HCT116 (cell line): Measurements from ENCODE around the gene CD70. TPM values are rescaled to one million over a fixed set of nuclear protein-coding genes. Genes with fewer than 3 reads are reported as not detected.

Source experiments
- ATAC-seq: fragments of 200-7000 bp; cut with Tn5 transposase; 2 replicates; pipeline ENCODE4 v1.9.1; 2020; ENCODE audit warnings: mild to moderate bottlenecking, moderate library complexity
- BruUV-seq: library from RNA; stranded (reverse); fragments of 400-500 nt; replicated peaks from 2 replicates; lab custom pipeline; 2021; lab: Mats Ljungman, UMichigan
- CTCF ChIA-PET: fragments of 300-600 bp; sonication (Branson Sonifier 250); formaldehyde crosslinking; loops from one replicate; lab custom pipeline; 2021; ENCODE audit warnings: antibody characterized with exemption; lab: Charles Lee
- POLR2A ChIA-PET: fragments of 300-600, 350-600 bp; sonication (Branson Sonifier 250); formaldehyde crosslinking; loops from one replicate; lab custom pipeline; 2021; ENCODE audit warnings: antibody characterized with exemption; lab: Charles Lee
- RAD21 ChIA-PET, 2 experiments: fragments of 300-600 bp; sonication (Branson Sonifier 250); formaldehyde crosslinking; loops; one replicate each; lab custom pipeline; 2023; ENCODE audit warnings: low total read pairs in 2 of 2; ENCODE audit not compliant: uncharacterized antibody in 2 of 2, unreplicated experiment in 2 of 2, low non-redundant PET in 1 of 2; lab: Charles Lee
- DNase-seq: peaks from one replicate; pipeline ENCODE4 v3.0.0-alpha.2; 2010; ENCODE audit warnings: low read depth, low spot score
- H2AFZ ChIP-seq: fragments of 200-600 bp; shearing (Covaris generic), sonication (generic); 2 replicates; pipeline ENCODE4 v1.6.1; 2017; ENCODE audit warnings: low read depth, mixed run types, mixed read lengths, antibody characterized with exemption, low read length; ENCODE audit not compliant: poor library complexity, severe bottlenecking
- H3K27ac ChIP-seq: 2 replicates; pipeline ENCODE4 v1.5.1; 2012; ENCODE audit warnings: low read depth, low read length
- H3K27me3 ChIP-seq: fragments of 200-600 bp; sonication (generic); 2 replicates; pipeline ENCODE4 v1.6.1; 2016; ENCODE audit warnings: mixed run types, low read length, mixed read lengths; ENCODE audit not compliant: insufficient read depth
- H3K36me3 ChIP-seq, 2 experiments: fragments of 200-500 bp in 1 of 2; fragments of 200-600 bp in 1 of 2; sonication (Bioruptor generic) in 1 of 2; sonication (generic) in 1 of 2; 2 replicates each; pipeline versions ENCODE4 v1.5.1 to v1.6.1; 2014 to 2016; ENCODE audit warnings: low read length in 2 of 2, inconsistent platforms in 1 of 2, mixed read lengths in 1 of 2, mixed run types in 1 of 2; ENCODE audit not compliant: insufficient read depth in 2 of 2, control insufficient read depth in 1 of 2
- H3K4me1 ChIP-seq, 2 experiments: fragments of 200-600 bp in 1 of 2; sonication (generic) in 1 of 2; 2 replicates each; pipeline versions ENCODE4 v1.5.1 to v1.6.1; 2012 to 2017; ENCODE audit warnings: low read length in 2 of 2, inconsistent platforms in 1 of 2, mild to moderate bottlenecking in 1 of 2, mixed read lengths in 1 of 2, mixed run types in 1 of 2, moderate library complexity in 1 of 2; ENCODE audit not compliant: insufficient read depth in 2 of 2, control insufficient read depth in 1 of 2
- H3K4me2 ChIP-seq: fragments of 200-600 bp; sonication (generic); 2 replicates; pipeline ENCODE4 v1.6.1; 2017; ENCODE audit warnings: mixed run types, low read length, mixed read lengths
- H3K4me3 ChIP-seq, 2 experiments: fragments of 200-600 bp in 1 of 2; sonication (generic) in 1 of 2; replicated peaks in 1 of 2; 2 replicates each; pipeline ENCODE4 v1.5.1; 2011 to 2016; ENCODE audit warnings: low read length in 2 of 2, control low read depth in 1 of 2, low read depth in 1 of 2, mild to moderate bottlenecking in 1 of 2, mixed read lengths in 1 of 2, mixed run types in 1 of 2
- H3K79me2 ChIP-seq: fragments of 200-600 bp; sonication (generic); 2 replicates; pipeline ENCODE4 v1.6.1; 2017; ENCODE audit warnings: mild to moderate bottlenecking, mixed run types, low read length, moderate library complexity, mixed read lengths; ENCODE audit not compliant: insufficient read depth
- H3K9ac ChIP-seq: fragments of 200-600 bp; sonication (generic); 2 replicates; pipeline ENCODE4 v1.6.1; 2016; ENCODE audit warnings: low read length, mixed read lengths
- H3K9me2 ChIP-seq: fragments of 200-600 bp; sonication (generic), shearing (Covaris generic); 2 replicates; pipeline ENCODE4 v1.6.1; 2017; ENCODE audit warnings: mixed run types, mild to moderate bottlenecking, moderate library complexity; ENCODE audit not compliant: insufficient read depth
- H3K9me3 ChIP-seq, 2 experiments: fragments of 200-500 bp in 1 of 2; fragments of 200-600 bp in 1 of 2; sonication (Bioruptor generic) in 1 of 2; sonication (generic) in 1 of 2; 2 replicates each; pipeline ENCODE4 v1.6.1; 2014 to 2017; ENCODE audit warnings: low read length in 2 of 2, mixed read lengths in 2 of 2, inconsistent platforms in 1 of 2, low read depth in 1 of 2, mild to moderate bottlenecking in 1 of 2, mixed run types in 1 of 2, moderate library complexity in 1 of 2; ENCODE audit not compliant: control insufficient read depth in 1 of 2, insufficient read depth in 1 of 2
- H4K20me1 ChIP-seq: fragments of 200-600 bp; sonication (generic), shearing (Covaris generic); 2 replicates; pipeline ENCODE4 v1.6.1; 2017; ENCODE audit warnings: mixed run types, mild to moderate bottlenecking, moderate library complexity; ENCODE audit not compliant: insufficient read depth
- ATF3 ChIP-seq: IDR thresholded peaks from 2 replicates; pipeline ENCODE4 v1.6.1; 2012
- CBX3 ChIP-seq: IDR thresholded peaks from 2 replicates; pipeline ENCODE4 v1.6.1; 2012; ENCODE audit warnings: low read depth
- CEBPB ChIP-seq: IDR thresholded peaks from 2 replicates; pipeline ENCODE4 v1.6.1; 2012; ENCODE audit warnings: low read depth
- CTCF ChIP-seq, 3 experiments: fragments of 200-600 bp in 1 of 3; sonication (generic) in 1 of 3; IDR thresholded peaks in 2 of 3; conservative IDR thresholded peaks in 1 of 3; 2 replicates each; pipeline ENCODE4 v1.5.1; 2012 to 2017; ENCODE audit warnings: low read depth in 2 of 3, low read length in 2 of 3, antibody characterized with exemption in 1 of 3, borderline replicate concordance in 1 of 3, control low read depth in 1 of 3, mild to moderate bottlenecking in 1 of 3, mixed read lengths in 1 of 3, mixed run types in 1 of 3, moderate library complexity in 1 of 3; ENCODE audit not compliant: insufficient read depth in 1 of 3
- EGR1 ChIP-seq: IDR thresholded peaks from 2 replicates; pipeline ENCODE4 v1.6.1; 2012; ENCODE audit warnings: low read depth
- ELF1 ChIP-seq: IDR thresholded peaks from 2 replicates; pipeline ENCODE4 v1.6.1; 2012; ENCODE audit warnings: low read depth, borderline replicate concordance
- EZH2 ChIP-seq: fragments of 200-600 bp; sonication (generic); IDR thresholded peaks from 2 replicates; pipeline ENCODE4 v1.6.1; 2017; ENCODE audit warnings: antibody characterized with exemption, mixed run types
- EZH2phosphoT487 ChIP-seq: fragments of 200-600 bp; IDR thresholded peaks from 2 replicates; pipeline ENCODE4 v1.6.1; 2018; ENCODE audit warnings: antibody characterized with exemption, borderline replicate concordance
- FOSL1 ChIP-seq: IDR thresholded peaks from 2 replicates; pipeline ENCODE4 v1.6.1; 2012; ENCODE audit warnings: low read depth
- JUND ChIP-seq: IDR thresholded peaks from 2 replicates; pipeline ENCODE4 v1.6.1; 2012
- MAX ChIP-seq: IDR thresholded peaks from 2 replicates; pipeline ENCODE4 v1.6.1; 2012
- POLR2A ChIP-seq: IDR thresholded peaks from 2 replicates; pipeline ENCODE4 v1.7.0; 2011; ENCODE audit warnings: borderline replicate concordance; ENCODE audit not compliant: insufficient read depth, insufficient read length; ENCODE audit errors: extremely low read depth
- POLR2AphosphoS5 ChIP-seq: IDR thresholded peaks from 2 replicates; pipeline ENCODE4 v1.6.1; 2011; ENCODE audit warnings: mild to moderate bottlenecking, low read depth, low read length, moderate library complexity
- SP1 ChIP-seq: IDR thresholded peaks from 2 replicates; pipeline ENCODE4 v1.6.1; 2012; ENCODE audit warnings: low read depth
- YY1 ChIP-seq: IDR thresholded peaks from 2 replicates; pipeline ENCODE4 v1.6.1; 2011; ENCODE audit warnings: low read length, low read depth, moderate library complexity, mild to moderate bottlenecking; ENCODE audit not compliant: insufficient replicate concordance; ENCODE audit errors: extremely low read depth
- ZFX ChIP-seq: fragments of 450-650 bp; IDR thresholded peaks from 2 replicates; pipeline ENCODE4 v1.6.1; 2017
- ZNF274 ChIP-seq: fragments of 200-500 bp; sonication (Bioruptor generic); IDR thresholded peaks from 2 replicates; pipeline ENCODE4 v1.6.1; 2014; ENCODE audit warnings: mild to moderate bottlenecking, low read depth, low read length, inconsistent platforms
- intact Hi-C: fragments of 100-400 bp; cut with micrococcal nuclease; formaldehyde crosslinking; loops from 2 replicates; pipeline ENCODE4 v1.10.0; 2022
- total RNA-seq: library from RNA; stranded (reverse); gene quantifications from one replicate; pipeline ENCODE4 v1.2.1, GENCODE V29; 2021; ENCODE audit not compliant: unreplicated experiment
- TF ChIP-seq, protein P1 (sequence below): IDR thresholded peaks from 2 replicates; pipeline ENCODE4 v1.6.1; 2011; ENCODE audit warnings: mild to moderate bottlenecking, low read length, moderate library complexity; ENCODE audit not compliant: insufficient replicate concordance; ENCODE audit errors: extremely low read depth

The CD70 gene
- total RNA-seq, 1 experiment from 2014 or later, result 2.1 TPM

DNA sequence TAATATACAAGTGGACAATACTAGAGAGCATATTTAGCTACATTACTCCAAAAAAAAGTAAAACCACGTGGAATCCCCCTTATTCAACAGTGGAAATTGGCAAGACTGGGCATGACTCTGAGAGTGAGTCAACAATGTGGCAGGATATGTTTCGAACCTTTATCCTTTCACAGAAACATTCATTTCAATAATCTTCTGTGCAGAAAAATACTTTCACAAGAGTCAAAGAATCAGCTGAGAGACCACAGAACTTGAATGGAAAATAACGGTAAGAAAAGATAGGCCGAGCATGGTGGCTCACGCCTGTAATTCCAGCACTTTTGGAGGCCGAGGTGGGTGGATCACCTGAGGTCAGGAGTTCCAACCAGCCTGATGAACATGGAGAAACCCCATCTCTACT, 25.1 kb upstream of the CD70 start:
- Histone ChIP-seq H3K4me1 (peaks cover 3 to 7% of the 10 kb centered on the region in 2 experiments), H3K9me2 (no peaks in the 10 kb centered on the region), H3K9ac (no peak overlapping the region), H3K27ac (no peak overlapping the region), H3K27me3 (no peaks in the 10 kb centered on the region), H3K79me2 (no peaks in the 10 kb centered on the region), H3K4me3 (no peak overlapping the region), H2AFZ (no peak overlapping the region), H3K9me3 (no peaks in the 10 kb centered on the region), H3K4me2 (no peak overlapping the region), H4K20me1 (no peaks in the 10 kb centered on the region), H3K36me3 (no peaks in the 10 kb centered on the region)
- DNase-seq (no peak), ATAC-seq (no peak)
- TF ChIP-seq ZFX (no peak), POLR2AphosphoS5 (no peak), CEBPB (no peak)
- intact Hi-C loops, result no loop called here
- no TSS peak for BruUV-seq
- POLR2A ChIA-PET, result no interaction called here
- RAD21 ChIA-PET, result no interaction called here
- CTCF ChIA-PET, result no interaction called here

DNA sequence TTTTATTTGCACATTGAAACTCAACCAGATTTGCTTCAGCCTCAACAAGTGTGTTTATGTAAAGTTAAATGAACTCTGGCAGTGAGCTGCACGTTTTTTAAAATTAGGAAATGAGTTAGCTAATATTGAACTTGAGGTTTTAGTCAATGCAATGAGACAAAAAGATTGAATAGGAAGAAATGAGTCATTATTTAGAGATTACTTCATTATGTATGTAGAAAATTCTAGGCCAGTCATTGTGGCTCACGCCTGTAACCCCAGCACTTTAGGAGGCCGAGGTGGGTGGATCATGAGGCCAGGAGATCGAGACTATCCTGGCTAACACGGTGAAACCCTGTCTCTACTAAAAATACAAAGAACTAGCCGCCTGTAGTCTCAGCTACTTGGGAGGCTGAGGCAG, 22.8 kb upstream of the CD70 start:
- TF ChIP-seq POLR2A (no peak), SP1 (no peak), ATF3 (no peak), MAX (no peak), POLR2AphosphoS5 (no peak), FOSL1 (no peak), CTCF (IDR thresholded peaks at IDR 0.05 in 2 of 3, conservative IDR thresholded peaks at IDR 0.05 in 1 of 3; ENCODE audit: borderline replicate concordance in 1 of 3, insufficient read depth in 1 of 3, low read depth in 2 of 3, low read length in 2 of 3) (no peak), ZFX (no peak), JUND (no peak), EZH2 (no peak), YY1 (no peak), CBX3 (no peak), ZNF274 (no peak), EGR1 (no peak), ELF1 (no peak), EZH2phosphoT487 (no peak)
- TF ChIP-seq, protein P1, sequence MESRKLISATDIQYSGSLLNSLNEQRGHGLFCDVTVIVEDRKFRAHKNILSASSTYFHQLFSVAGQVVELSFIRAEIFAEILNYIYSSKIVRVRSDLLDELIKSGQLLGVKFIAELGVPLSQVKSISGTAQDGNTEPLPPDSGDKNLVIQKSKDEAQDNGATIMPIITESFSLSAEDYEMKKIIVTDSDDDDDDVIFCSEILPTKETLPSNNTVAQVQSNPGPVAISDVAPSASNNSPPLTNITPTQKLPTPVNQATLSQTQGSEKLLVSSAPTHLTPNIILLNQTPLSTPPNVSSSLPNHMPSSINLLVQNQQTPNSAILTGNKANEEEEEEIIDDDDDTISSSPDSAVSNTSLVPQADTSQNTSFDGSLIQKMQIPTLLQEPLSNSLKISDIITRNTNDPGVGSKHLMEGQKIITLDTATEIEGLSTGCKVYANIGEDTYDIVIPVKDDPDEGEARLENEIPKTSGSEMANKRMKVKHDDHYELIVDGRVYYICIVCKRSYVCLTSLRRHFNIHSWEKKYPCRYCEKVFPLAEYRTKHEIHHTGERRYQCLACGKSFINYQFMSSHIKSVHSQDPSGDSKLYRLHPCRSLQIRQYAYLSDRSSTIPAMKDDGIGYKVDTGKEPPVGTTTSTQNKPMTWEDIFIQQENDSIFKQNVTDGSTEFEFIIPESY, result no peak
- no peaks in the 10 kb centered on the region for H3K9me2 ChIP-seq
- DNase-seq, result no peak
- intact Hi-C loops, result no loop called here
- no peaks in the 10 kb centered on the region for H4K20me1 ChIP-seq
- no peak overlapping the region for H3K27ac ChIP-seq
- no TSS peak for BruUV-seq
- peaks cover 9 to 15% of the 10 kb centered on the region in 2 experiments for H3K4me1 ChIP-seq
- no peaks in the 10 kb centered on the region for H3K36me3 ChIP-seq
- RAD21 ChIA-PET, result no interaction called here
- ATAC-seq, result no peak
- POLR2A ChIA-PET, result no interaction called here
- H3K9me3 ChIP-seq, result no peaks in the 10 kb centered on the region
- no peak overlapping the region for H3K4me2 ChIP-seq
- H3K9ac ChIP-seq, result no peak overlapping the region
- no peak overlapping the region for H3K4me3 ChIP-seq
- no peaks in the 10 kb centered on the region for H3K27me3 ChIP-seq
- no peaks in the 10 kb centered on the region for H3K79me2 ChIP-seq
- H2AFZ ChIP-seq, result no peak overlapping the region
- CTCF ChIA-PET, result no interaction called here
